Prostate gland (tissue), 2 donors: Measurements from ENCODE around the gene PFN3.

Experiments used
- CTCF ChIP-seq, 4 experiments: fragments of 200-600 bp in 2 of 4; fragments of 450-650 bp in 2 of 4; sonication (generic) in 2 of 4; IDR thresholded peaks; 1 replicate in 3 of 4; 2 replicates in 1 of 4; pipeline ENCODE4 v1.5.1; 2016 to 2019; ENCODE audit warnings: antibody characterized with exemption in 4 of 4, mild to moderate bottlenecking in 2 of 4, moderate library complexity in 2 of 4
- POLR2A ChIP-seq: fragments of 450-650 bp; IDR thresholded peaks from one replicate; pipeline ENCODE4 v1.6.1; 2016; ENCODE audit warnings: antibody characterized with exemption, mild to moderate bottlenecking
- POLR2AphosphoS5 ChIP-seq: sonication (generic); formaldehyde crosslinking; IDR thresholded peaks from one replicate; pipeline ENCODE4 v1.6.1; 2017; ENCODE audit warnings: antibody characterized with exemption

- TF ChIP-seq CTCF (IDR thresholded peaks at IDR 0.05) = no peak
- no peak for TF ChIP-seq POLR2A
- TF ChIP-seq POLR2AphosphoS5 = no peak
Observed at GRCh38 chr5:177388521-177389052, 11.9 kb downstream of the PFN3 start.
